H1 (cell line): ENCODE measurements around the gene AGAP1. TPM values are rescaled to one million over a fixed set of nuclear protein-coding genes. Genes with fewer than 3 reads are reported as not detected.

Experiments
- CTCF ChIA-PET: fragments of 300-600 bp; sonication (Branson Sonifier 250); formaldehyde crosslinking; loops from one replicate; lab custom pipeline; 2021; ENCODE audit not compliant: partially characterized antibody; lab: Charles Lee
- POLR2A ChIA-PET: fragments of 300-600 bp; sonication (Branson Sonifier 250); formaldehyde crosslinking; loops from one replicate; lab custom pipeline; 2021; ENCODE audit warnings: inconsistent platforms; ENCODE audit not compliant: partially characterized antibody; lab: Charles Lee
- DNase-seq, 2 experiments: peaks; one replicate each; pipeline versions ENCODE4 v3.0.0 to v3.0.0-alpha.2; 2010 to 2022; ENCODE audit warnings: low spot score in 2 of 2, low read depth in 1 of 2, mixed read lengths in 1 of 2
- FAIRE-seq: peaks from 2 replicates; lab custom pipeline; 2011; peaks lifted over from hg19 to GRCh38; lab: Jason Lieb, UNC
- H2AFZ ChIP-seq: 2 replicates; pipeline ENCODE4 v1.8.1; 2012; ENCODE audit warnings: low read length, inconsistent platforms
- H2AK5ac ChIP-seq: 2 replicates; pipeline ENCODE4 v1.6.1; 2013; ENCODE audit warnings: low read depth, low read length
- H2BK120ac ChIP-seq: replicated peaks from 2 replicates; pipeline ENCODE3; 2013; ENCODE audit warnings: low read depth, low read length, inconsistent platforms
- H2BK12ac ChIP-seq: 2 replicates; pipeline ENCODE4 v1.6.1; 2013; ENCODE audit warnings: low read depth, low read length
- H2BK15ac ChIP-seq: 2 replicates; pipeline ENCODE4 v1.6.1; 2013; ENCODE audit warnings: low read length
- H2BK20ac ChIP-seq: 2 replicates; pipeline ENCODE4 v1.6.1; 2013; ENCODE audit warnings: low read length
- H2BK5ac ChIP-seq: 2 replicates; pipeline ENCODE4 v1.6.1; 2013; ENCODE audit warnings: low read depth, low read length
- H3K14ac ChIP-seq: 2 replicates; pipeline ENCODE4 v1.6.1; 2013; ENCODE audit warnings: inconsistent platforms; ENCODE audit not compliant: insufficient read length
- H3K18ac ChIP-seq: 2 replicates; pipeline ENCODE4 v1.6.1; 2013; ENCODE audit warnings: low read length; ENCODE audit errors: extremely low read depth
- H3K23ac ChIP-seq: 2 replicates; pipeline ENCODE4 v1.6.1; 2013; ENCODE audit warnings: inconsistent platforms; ENCODE audit not compliant: insufficient read length
- H3K23me2 ChIP-seq: 2 replicates; pipeline ENCODE4 v1.6.1; 2013; ENCODE audit warnings: low read depth, low read length
- H3K27ac ChIP-seq: 2 replicates; pipeline ENCODE4 v1.6.1; 2011; ENCODE audit warnings: low read depth, low read length, inconsistent platforms
- H3K27me3 ChIP-seq, 4 experiments: replicated peaks in 1 of 4; 1 replicate in 1 of 4; 2 replicates in 3 of 4; pipeline versions ENCODE4 v1.6.1 to v1.8.1; 2011 to 2013; ENCODE audit warnings: low read length in 3 of 4, mild to moderate bottlenecking in 3 of 4, inconsistent platforms in 2 of 4, mixed read lengths in 2 of 4, moderate library complexity in 1 of 4; ENCODE audit not compliant: control insufficient read depth in 3 of 4, insufficient read depth in 3 of 4; ENCODE audit errors: extremely low read depth in 1 of 4
- H3K36me3 ChIP-seq, 4 experiments: 2 replicates each; pipeline versions ENCODE4 v1.6.1 to v1.8.1; 2011 to 2013; ENCODE audit warnings: mild to moderate bottlenecking in 4 of 4, low read length in 3 of 4, moderate library complexity in 2 of 4, control low read depth in 1 of 4, inconsistent platforms in 1 of 4; ENCODE audit not compliant: insufficient read depth in 4 of 4, control insufficient read depth in 2 of 4
- H3K4ac ChIP-seq: replicated peaks from 2 replicates; pipeline ENCODE3; 2013; ENCODE audit warnings: low read length, low read depth, mixed read lengths, inconsistent platforms; ENCODE audit not compliant: insufficient read length
- H3K4me1 ChIP-seq, 4 experiments: replicated peaks in 1 of 4; 1 replicate in 1 of 4; 2 replicates in 3 of 4; pipeline versions ENCODE4 v1.6.1 to v1.8.1; 2011 to 2013; ENCODE audit warnings: low read length in 3 of 4, inconsistent platforms in 2 of 4, mixed read lengths in 1 of 4; ENCODE audit not compliant: insufficient read depth in 4 of 4, control insufficient read depth in 3 of 4
- H3K4me2 ChIP-seq, 2 experiments: 2 replicates each; pipeline versions ENCODE4 v1.6.1 to v1.8.1; 2011 to 2013; ENCODE audit warnings: low read depth in 2 of 2, low read length in 2 of 2, control low read depth in 1 of 2, inconsistent platforms in 1 of 2, mild to moderate bottlenecking in 1 of 2; ENCODE audit not compliant: insufficient read depth in 1 of 2
- H3K4me3 ChIP-seq, 4 experiments: fragments of 200-600, 300-600 bp in 1 of 4; sonication (generic), shearing (Covaris generic), sonication (Bioruptor Twin) in 1 of 4; 2 replicates each; pipeline versions ENCODE4 v1.5.1 to v1.8.1; 2011 to 2016; ENCODE audit warnings: low read length in 4 of 4, low read depth in 3 of 4, control low read depth in 2 of 4, inconsistent platforms in 2 of 4, mild to moderate bottlenecking in 2 of 4, mixed read lengths in 1 of 4, moderate library complexity in 1 of 4; ENCODE audit not compliant: insufficient read depth in 2 of 4; ENCODE audit errors: extremely low read depth in 1 of 4
- H3K56ac ChIP-seq: replicated peaks from 2 replicates; pipeline ENCODE3; 2013; ENCODE audit warnings: low read depth, mild to moderate bottlenecking, mixed read lengths, low read length, inconsistent platforms; ENCODE audit not compliant: insufficient read length
- H3K79me1 ChIP-seq: 2 replicates; pipeline ENCODE4 v1.6.1; 2013; ENCODE audit warnings: low read depth, low read length, control low read depth
- H3K79me2 ChIP-seq, 2 experiments: 2 replicates each; pipeline versions ENCODE4 v1.6.1 to v1.8.1; 2012 to 2013; ENCODE audit warnings: low read length in 2 of 2, mild to moderate bottlenecking in 2 of 2, inconsistent platforms in 1 of 2; ENCODE audit not compliant: insufficient read depth in 2 of 2, control insufficient read depth in 1 of 2
- H3K9ac ChIP-seq, 4 experiments: replicated peaks in 1 of 4; 1 replicate in 1 of 4; 2 replicates in 3 of 4; pipeline versions ENCODE4 v1.6.1 to v1.8.1; 2011 to 2013; ENCODE audit warnings: low read depth in 3 of 4, low read length in 3 of 4, control low read depth in 2 of 4, mild to moderate bottlenecking in 2 of 4, moderate library complexity in 2 of 4, inconsistent platforms in 1 of 4; ENCODE audit errors: extremely low read depth in 1 of 4
- H3K9me3 ChIP-seq, 2 experiments: 2 replicates each; pipeline versions ENCODE4 v1.6.1 to v1.8.1; 2012 to 2013; ENCODE audit warnings: mild to moderate bottlenecking in 2 of 2, moderate library complexity in 2 of 2, control low read depth in 1 of 2, inconsistent platforms in 1 of 2, low read depth in 1 of 2, low read length in 1 of 2, mixed read lengths in 1 of 2; ENCODE audit not compliant: insufficient read depth in 2 of 2
- H4K20me1 ChIP-seq, 2 experiments: replicated peaks in 1 of 2; 2 replicates each; pipeline versions ENCODE3 to v1.8.1; 2011 to 2013; ENCODE audit warnings: inconsistent platforms in 2 of 2, low read length in 2 of 2, mild to moderate bottlenecking in 1 of 2; ENCODE audit not compliant: insufficient read depth in 2 of 2, control insufficient read depth in 1 of 2
- H4K5ac ChIP-seq: 2 replicates; pipeline ENCODE4 v1.6.1; 2013; ENCODE audit warnings: low read length, low read depth, mixed read lengths, inconsistent platforms; ENCODE audit not compliant: insufficient read length
- H4K8ac ChIP-seq: 2 replicates; pipeline ENCODE4 v1.8.0; 2013; ENCODE audit warnings: mild to moderate bottlenecking, moderate library complexity, low read length, inconsistent platforms; ENCODE audit not compliant: insufficient read depth; ENCODE audit errors: extremely low read depth
- H4K91ac ChIP-seq: replicated peaks from 2 replicates; pipeline ENCODE3; 2013; ENCODE audit warnings: low read length, mixed read lengths, inconsistent platforms; ENCODE audit not compliant: insufficient read length
- CBX5 ChIP-seq: fragments of 300-800, 300-1000 bp; sonication (generic); IDR thresholded peaks from 2 replicates; pipeline ENCODE4 v1.7.1; 2016; ENCODE audit warnings: antibody characterized with exemption, low read length, low read depth
- CTCF ChIP-seq, 3 experiments: IDR thresholded peaks; 1 replicate in 2 of 3; 2 replicates in 1 of 3; pipeline versions ENCODE4 v1.5.1 to v1.6.1; 2011; ENCODE audit warnings: low read length in 3 of 3, mild to moderate bottlenecking in 3 of 3, inconsistent platforms in 2 of 3, low read depth in 1 of 3, moderate library complexity in 1 of 3; ENCODE audit not compliant: insufficient read depth in 1 of 3; ENCODE audit errors: control extremely low read depth in 1 of 3
- KDM1A ChIP-seq: fragments of 200-600, 300-600 bp; sonication (generic); IDR thresholded peaks from 2 replicates; pipeline ENCODE4 v1.7.1; 2016; ENCODE audit warnings: mild to moderate bottlenecking, low read length, borderline replicate concordance
- NRF1 ChIP-seq: IDR thresholded peaks from 2 replicates; pipeline ENCODE4 v1.6.1; 2011; ENCODE audit warnings: mild to moderate bottlenecking, low read depth, low read length, improper control_type of control experiment
- POLR2AphosphoS5 ChIP-seq: IDR thresholded peaks from 2 replicates; pipeline ENCODE4 v1.6.1; 2011; ENCODE audit warnings: low read depth, low read length
- SAP30 ChIP-seq: fragments of 300-600 bp; sonication (generic); IDR thresholded peaks from 2 replicates; pipeline ENCODE4 v1.7.1; 2012; ENCODE audit warnings: low read length, moderate library complexity, mild to moderate bottlenecking, inconsistent platforms; ENCODE audit not compliant: insufficient read depth, insufficient replicate concordance
- SUZ12 ChIP-seq: fragments of 200-600 bp; sonication (generic); IDR thresholded peaks from 2 replicates; pipeline ENCODE4 v1.6.1; 2012; ENCODE audit warnings: mild to moderate bottlenecking, inconsistent platforms, low read length, moderate library complexity, mixed read lengths
- TBP ChIP-seq: IDR thresholded peaks from 2 replicates; pipeline ENCODE4 v1.6.1; 2011; ENCODE audit warnings: low read depth, low read length, improper control_type of control experiment
- WGBS, 2 experiments: shearing (Covaris generic) in 1 of 2; methylation state at CpG; one replicate each; pipeline versions ENCODE4 v1.1.6 to v1.1.7; 2013 to 2015; ENCODE audit warnings: low lambda C conversion rate in 2 of 2, mixed read lengths in 2 of 2, inconsistent platforms in 1 of 2, low coverage in 1 of 2, missing lambda C conversion rate in 1 of 2; ENCODE audit not compliant: insufficient replicate concordance in 2 of 2, insufficient coverage in 1 of 2, insufficient read length in 1 of 2; ENCODE audit errors: extremely low coverage in 1 of 2, missing lambda C conversion rate in 1 of 2; 5-methylcytosine and 5-hydroxymethylcytosine counted together
- polyA plus RNA-seq, 7 experiments: library from polyadenylated mRNA; depleted of rRNA in 3 of 7; stranded (reverse) in 5 of 7; unstranded in 2 of 7; fragments of >200 nt in 5 of 7; fragments of 200-250 nt in 2 of 7; gene quantifications; 1 replicate in 5 of 7; 2 replicates in 1 of 7; 4 replicates in 1 of 7; pipeline versions ENCODE4 v1.2.1 to v1.2.3, GENCODE V29; 2011 to 2013; ENCODE audit warnings: missing spikeins in 2 of 7, mixed read lengths in 2 of 7
- total RNA-seq: library from RNA; stranded (reverse); fragmentation: NEBNext Ultra II Directional; extraction: Animal tissue kit (Norgen Biotek cat#: 25700); gene quantifications from 2 replicates; pipeline ENCODE4 v1.2.1, GENCODE V29; 2021
- TF ChIP-seq, protein P1 (sequence below): IDR thresholded peaks from 2 replicates; pipeline ENCODE4 v1.6.1; 2011; ENCODE audit warnings: low read length, improper control_type of control experiment

Gene AGAP1
- total and polyA plus RNA-seq, 2 of the 8 experiments (the other 6 are each of a cell fraction or from before 2014, with no cell fraction given): 18.1 to 39.4 TPM

- Histone ChIP-seq H3K79me2 (peaks cover 0 to 3% of the 10 kb centered on the region in 2 experiments; a peak in 1 of 4 replicates), H4K8ac (no peak overlapping the region), H2AFZ (no peak overlapping the region), H3K27me3 (no peaks in the 10 kb centered on the region), H3K9me3 (peaks cover 0 to 1% of the 10 kb centered on the region in 2 experiments; a peak in 1 of 4 replicates), H2BK5ac (no peak overlapping the region), H2AK5ac (no peak overlapping the region), H3K9ac (no peak overlapping the region; a peak in 1 of 7 replicates), H2BK20ac (no peak overlapping the region), H3K14ac (no peak overlapping the region), H3K4me2 (no peak overlapping the region), H2BK15ac (no peak overlapping the region), H2BK120ac (no peak overlapping the region), H3K36me3 (peaks cover 0 to 3% (median 2%) of the 10 kb centered on the region in 4 experiments; a peak in 1 of 8 replicates), H3K23me2 (no peaks in the 10 kb centered on the region), H2BK12ac (no peak overlapping the region), H3K79me1 (peaks cover 4% of the 10 kb centered on the region), H4K5ac (no peak overlapping the region), H3K56ac (no peak overlapping the region), H3K18ac (no peak overlapping the region), H4K91ac (no peak overlapping the region), H4K20me1 (peaks cover 4 to 10% of the 10 kb centered on the region in 2 experiments), H3K4ac (no peak overlapping the region), H3K23ac (no peak overlapping the region), H3K4me3 (no peak overlapping the region), H3K27ac (no peak overlapping the region), H3K4me1 (no peaks in the 10 kb centered on the region)
- DNase-seq (no peak), FAIRE-seq (no peak)
- ChIA-PET POLR2A (no interaction called here), CTCF (no interaction called here)
- 92% methylated on average over 13 of the region's 13 CpGs; no CpG with 5 or more reads in 1 of the 2 experiments for WGBS, 2 experiments
- TF ChIP-seq SUZ12 (no peak), SAP30 (no peak), CTCF (IDR thresholded peaks at IDR 0.05; ENCODE audit: control extremely low read depth in 1 of 3, insufficient read depth in 1 of 3, low read depth in 1 of 3, low read length in 3 of 3) (no peak), KDM1A (no peak), NRF1 (no peak), POLR2AphosphoS5 (no peak), CBX5 (no peak), TBP (no peak)
- TF ChIP-seq, protein P1, sequence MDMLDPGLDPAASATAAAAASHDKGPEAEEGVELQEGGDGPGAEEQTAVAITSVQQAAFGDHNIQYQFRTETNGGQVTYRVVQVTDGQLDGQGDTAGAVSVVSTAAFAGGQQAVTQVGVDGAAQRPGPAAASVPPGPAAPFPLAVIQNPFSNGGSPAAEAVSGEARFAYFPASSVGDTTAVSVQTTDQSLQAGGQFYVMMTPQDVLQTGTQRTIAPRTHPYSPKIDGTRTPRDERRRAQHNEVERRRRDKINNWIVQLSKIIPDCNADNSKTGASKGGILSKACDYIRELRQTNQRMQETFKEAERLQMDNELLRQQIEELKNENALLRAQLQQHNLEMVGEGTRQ: no peak
Observed at GRCh38 chr2:235716875-235717496, 223.1 kb downstream of the AGAP1 start.
